Sigmoid colon (tissue), 7 donors: ENCODE results near the gene OR4K15. TPM values are rescaled to one million over a fixed set of nuclear protein-coding genes. Genes with fewer than 3 reads are reported as not detected.

Experiments
- DNase-seq: peaks from one replicate; pipeline ENCODE4 v3.0.0-alpha.2; 2019
- H3K27ac ChIP-seq, 4 donors: fragments of 200-600 bp; sonication (generic); one replicate each; pipeline ENCODE4 v1.5.1; 2016 to 2019; ENCODE audit warnings: mild to moderate bottlenecking in 1 of 4
- H3K27me3 ChIP-seq, 3 donors: fragments of 200-600 bp; sonication (generic); one replicate each; pipeline ENCODE4 v1.5.1; 2019; ENCODE audit warnings: mild to moderate bottlenecking in 1 of 3
- H3K36me3 ChIP-seq, 4 donors: fragments of 200-600 bp; sonication (generic); one replicate each; pipeline ENCODE4 v1.5.1; 2016 to 2019
- H3K4me1 ChIP-seq, 4 donors: fragments of 200-600 bp; sonication (generic); one replicate each; pipeline ENCODE4 v1.5.1; 2017 to 2019
- H3K4me3 ChIP-seq, 4 donors: fragments of 200-600 bp; sonication (generic); one replicate each; pipeline ENCODE4 v1.5.1; 2017 to 2019; ENCODE audit warnings: mild to moderate bottlenecking in 2 of 4, moderate library complexity in 1 of 4
- H3K9me3 ChIP-seq, 4 donors: fragments of 200-600 bp in 3 of 4; sonication (generic) in 3 of 4; one replicate each; pipeline versions ENCODE4 v1.5.1 to v1.6.1; 2013 to 2019
- CTCF ChIP-seq, 4 experiments: fragments of 450-650 bp in 3 of 4; fragments of 200-600 bp in 1 of 4; IDR thresholded peaks; one replicate each; pipeline ENCODE4 v1.5.1; 2016 to 2019; ENCODE audit warnings: antibody characterized with exemption in 4 of 4, mild to moderate bottlenecking in 3 of 4, moderate library complexity in 2 of 4
- EP300 ChIP-seq, 4 donors: sonication (generic); formaldehyde crosslinking; IDR thresholded peaks; one replicate each; pipeline ENCODE4 v1.6.1; 2017; ENCODE audit warnings: antibody characterized with exemption in 4 of 4
- POLR2A ChIP-seq, 2 donors: fragments of 450-650 bp; IDR thresholded peaks; one replicate each; pipeline ENCODE4 v1.6.1; 2016; ENCODE audit warnings: antibody characterized with exemption in 2 of 2, mild to moderate bottlenecking in 2 of 2, moderate library complexity in 2 of 2
- POLR2AphosphoS5 ChIP-seq, 4 donors: sonication (generic); formaldehyde crosslinking; IDR thresholded peaks; one replicate each; pipeline ENCODE4 v1.6.1; 2017; ENCODE audit warnings: antibody characterized with exemption in 4 of 4
- WGBS, 2 donors: extraction: QIAGEN DNeasy Blood & Tissue Kit; methylation state at CpG; one replicate each; pipeline ENCODE4 v1.1.7; 2013; 5-methylcytosine and 5-hydroxymethylcytosine counted together
- intact Hi-C: fragments of 100-400 bp; cut with DNase I; formaldehyde crosslinking; loops from one replicate; pipeline ENCODE4 v1.15.1; 2023
- polyA plus RNA-seq, 3 donors: library from polyadenylated mRNA; stranded (reverse); fragments of 200-250 nt; gene quantifications; one replicate each; pipeline ENCODE4 v1.2.3, GENCODE V29; 2013
- total RNA-seq, 4 donors: library from RNA; depleted of rRNA; stranded (reverse); fragments of >200 nt; gene quantifications; one replicate each; pipeline ENCODE4 v1.1.0, GENCODE V29; 2016
- donor health status: healthy with polysubstance abuse.
- donor health status: Bipolar disorder and iron deficiency.
- donor health status: healthy.

Gene OR4K15
- total and polyA plus RNA-seq, 7 donors: not detected

- WGBS, 2 donors: 80% methylated on average over 7 of the region's 7 CpGs
- H3K4me3 ChIP-seq: no peak overlapping the region
- no peak overlapping the region for H3K27ac ChIP-seq
- intact Hi-C loops: no loop called here
- H3K36me3 ChIP-seq: no peaks in the 10 kb centered on the region
- no peaks in the 10 kb centered on the region for H3K4me1 ChIP-seq
- no peak for DNase-seq
- no peaks in the 10 kb centered on the region for H3K9me3 ChIP-seq
- no peak for TF ChIP-seq POLR2A (IDR thresholded peaks at IDR 0.05)
- no peak for TF ChIP-seq EP300 (IDR thresholded peaks at IDR 0.05)
- TF ChIP-seq POLR2AphosphoS5 (IDR thresholded peaks at IDR 0.05): no peak
- no peak for TF ChIP-seq CTCF (IDR thresholded peaks at IDR 0.05)
- no peaks in the 10 kb centered on the region for H3K27me3 ChIP-seq
Measured at GRCh38 chr14:20002319-20002718, 26.9 kb downstream of the OR4K15 start.

- Histone ChIP-seq H3K4me3 (no peak overlapping the region), H3K36me3 (no peaks in the 10 kb centered on the region), H3K4me1 (no peaks in the 10 kb centered on the region), H3K9me3 (no peaks in the 10 kb centered on the region), H3K27me3 (no peaks in the 10 kb centered on the region), H3K27ac (no peak overlapping the region)
- no peak for DNase-seq
- intact Hi-C loops: no loop called here
- TF ChIP-seq EP300 (IDR thresholded peaks at IDR 0.05) (no peak), CTCF (IDR thresholded peaks at IDR 0.05) (no peak), POLR2A (IDR thresholded peaks at IDR 0.05) (no peak), POLR2AphosphoS5 (IDR thresholded peaks at IDR 0.05) (no peak)
Measured at GRCh38 chr14:20008156-20008555, 32.8 kb downstream of the OR4K15 start.

- no peak for DNase-seq
- intact Hi-C loops: no loop called here
- WGBS, 2 donors: 75 to 76% methylated on average over 2 of the region's 2 CpGs
- Histone ChIP-seq H3K27ac (no peak within 1 kb of the TSS), H3K36me3 (no peaks in the 10 kb centered on the region), H3K4me1 (no peaks in the 10 kb centered on the region), H3K27me3 (no peaks in the 10 kb centered on the region), H3K9me3 (no peaks in the 10 kb centered on the region), H3K4me3 (no peak within 1 kb of the TSS)
- TF ChIP-seq POLR2A (IDR thresholded peaks at IDR 0.05) (no peak), POLR2AphosphoS5 (IDR thresholded peaks at IDR 0.05) (no peak), CTCF (IDR thresholded peaks at IDR 0.05) (no peak), EP300 (IDR thresholded peaks at IDR 0.05) (no peak)
Measured at GRCh38 chr14:20019257-20019865, 44.0 kb downstream of the OR4K15 start, which contains the start of gene OR4K14. OR4K14 (minus strand) TSS chr14:20019307; CDS start chr14:20015193, 4,114 bp downstream.

Other genes with a start within 250 kb of the OR4K15 start
- not detected for gene OR4Q3, start 232.0 kb upstream of the OR4K15 start, total RNA-seq
- gene OR4Q3, start 232.0 kb upstream of the OR4K15 start, polyA plus RNA-seq: under 1 TPM in 1 of 3 donors, not detected in 2; 0.60 TPM
- gene OR4M1, start 202.1 kb upstream of the OR4K15 start, total RNA-seq: not detected
- not detected for gene OR4M1, start 202.1 kb upstream of the OR4K15 start, polyA plus RNA-seq
- not detected for gene OR4N2, start 171.8 kb upstream of the OR4K15 start, total RNA-seq
- not detected for gene OR4N2, start 171.8 kb upstream of the OR4K15 start, polyA plus RNA-seq
- gene OR4K2, start 100.4 kb upstream of the OR4K15 start, total RNA-seq: not detected
- not detected for gene OR4K2, start 100.4 kb upstream of the OR4K15 start, polyA plus RNA-seq
- gene OR4K5, start 55.0 kb upstream of the OR4K15 start, total RNA-seq: not detected
- not detected for gene OR4K5, start 55.0 kb upstream of the OR4K15 start, polyA plus RNA-seq
- not detected for gene OR4K1, start 44.7 kb upstream of the OR4K15 start, total RNA-seq
- gene OR4K1, start 44.7 kb upstream of the OR4K15 start, polyA plus RNA-seq: not detected
- gene OR4Q2, start 26.6 kb downstream of the OR4K15 start, total RNA-seq: not detected
- not detected for gene OR4Q2, start 26.6 kb downstream of the OR4K15 start, polyA plus RNA-seq
- gene OR4K14, start 43.7 kb downstream of the OR4K15 start, total RNA-seq: not detected
- not detected for gene OR4K14, start 43.7 kb downstream of the OR4K15 start, polyA plus RNA-seq
- gene OR4K13, start 60.4 kb downstream of the OR4K15 start, total RNA-seq: not detected
- gene OR4K13, start 60.4 kb downstream of the OR4K15 start, polyA plus RNA-seq: not detected
- not detected for gene OR4L1, start 84.5 kb downstream of the OR4K15 start, total RNA-seq
- not detected for gene OR4L1, start 84.5 kb downstream of the OR4K15 start, polyA plus RNA-seq
- not detected for gene OR4K17, start 135.1 kb downstream of the OR4K15 start, total RNA-seq
- not detected for gene OR4K17, start 135.1 kb downstream of the OR4K15 start, polyA plus RNA-seq
- not detected for gene OR4N5, start 163.2 kb downstream of the OR4K15 start, total RNA-seq
- gene OR4N5, start 163.2 kb downstream of the OR4K15 start, polyA plus RNA-seq: not detected
- not detected for gene OR11G2, start 215.3 kb downstream of the OR4K15 start, total RNA-seq
- gene OR11G2, start 215.3 kb downstream of the OR4K15 start, polyA plus RNA-seq: not detected
- not detected for gene OR11H6, start 248.1 kb downstream of the OR4K15 start, total RNA-seq
- not detected for gene OR11H6, start 248.1 kb downstream of the OR4K15 start, polyA plus RNA-seq